Ramos (cell line): Measurements from ENCODE around the gene LRCH4.
"Not testable (repeated sequence)": the region's sequence is repeated elsewhere in the genome, so short reads cannot be mapped to it uniquely, and the experiment has no call there.

Source experiments
- in situ Hi-C: fragments of 300-500 bp; cut with MboI; formaldehyde crosslinking; loops from one replicate; pipeline ENCODE4 v1.14.3; 2022; ENCODE audit warnings: low sequenced_read_pairs; ENCODE audit not compliant: unreplicated experiment

Gene LRCH4

DNA sequence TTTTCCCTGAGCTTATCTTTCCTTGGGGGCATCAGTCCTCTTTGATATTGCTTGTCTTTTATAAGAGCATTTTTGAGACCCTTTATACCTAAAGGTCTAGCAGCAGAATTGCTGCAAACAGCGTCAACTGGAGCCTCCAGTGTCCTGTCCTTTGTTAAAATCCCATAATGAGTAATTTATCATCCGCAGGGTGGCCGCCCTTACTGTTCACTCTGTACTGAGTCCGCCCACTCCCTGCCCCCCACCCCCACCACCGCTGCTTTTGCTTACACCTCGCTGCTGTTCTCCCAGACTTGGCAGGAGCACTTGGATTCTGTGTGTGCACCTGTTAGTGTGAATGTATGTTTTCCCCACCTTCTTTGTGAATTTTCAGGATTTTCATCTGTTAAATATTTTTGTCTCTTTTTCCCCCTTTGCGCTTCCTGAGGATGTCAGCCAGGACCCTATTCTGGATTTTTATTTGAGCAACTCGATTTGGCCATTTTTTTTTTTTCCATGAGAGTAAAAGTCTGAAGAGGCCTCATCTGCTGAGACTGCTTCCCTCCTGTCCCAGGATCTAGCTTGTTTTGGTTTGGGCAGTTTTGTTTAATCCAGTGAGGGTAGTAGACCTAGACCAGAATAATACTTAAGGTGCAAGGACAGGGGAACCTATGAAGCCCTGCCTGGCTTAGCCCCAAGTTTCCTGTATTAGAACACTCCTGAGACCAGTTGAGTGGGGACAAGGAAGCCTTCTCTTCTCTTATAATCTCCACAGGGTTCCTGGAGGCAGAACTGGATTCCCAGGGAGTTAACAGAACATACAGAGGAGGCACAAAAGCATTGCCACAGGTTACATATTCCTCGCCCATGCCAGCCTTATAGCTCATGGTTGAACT lies 38.8 kb downstream of the LRCH4 start:
- in situ Hi-C loops, result no loop called here

DNA sequence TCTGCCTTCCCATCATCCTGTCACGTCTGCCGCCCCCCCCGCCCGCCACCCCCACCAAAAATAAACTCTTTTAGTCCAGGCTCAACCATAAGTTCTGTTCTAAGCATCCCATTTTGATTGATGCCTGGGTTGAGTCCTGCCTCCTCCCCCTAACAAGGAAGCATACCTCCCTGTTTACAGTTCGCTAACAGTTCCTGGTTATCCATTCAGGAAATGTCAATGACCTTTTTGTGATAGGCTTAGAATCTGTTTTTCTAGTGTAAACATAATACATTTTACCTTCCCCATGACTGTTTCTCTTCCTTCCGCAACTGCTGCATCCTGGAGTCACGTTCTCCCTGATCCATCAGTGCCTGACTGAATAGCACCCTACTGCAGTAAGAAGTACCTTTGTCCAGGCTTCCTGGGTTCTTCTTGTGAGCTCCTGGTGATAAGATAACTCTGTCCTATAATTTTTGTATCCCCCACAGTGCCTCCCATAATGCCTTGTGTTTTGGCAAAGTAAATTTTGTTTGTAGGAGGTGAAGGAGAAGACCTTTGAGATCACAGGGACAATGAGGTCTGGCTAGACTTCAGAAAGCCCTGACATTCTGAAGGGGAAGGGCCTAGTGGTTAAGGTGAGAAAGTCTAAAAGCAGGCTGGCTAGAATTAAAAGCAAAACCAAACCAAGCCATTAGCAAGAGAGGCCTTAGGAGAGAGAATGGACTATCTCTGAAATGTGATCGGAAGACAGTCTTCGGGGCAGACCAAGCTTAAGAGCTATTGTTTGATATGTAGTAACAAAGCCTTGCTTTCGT lies 39.6 kb downstream of the LRCH4 start:
- in situ Hi-C loops, result no loop called here

DNA sequence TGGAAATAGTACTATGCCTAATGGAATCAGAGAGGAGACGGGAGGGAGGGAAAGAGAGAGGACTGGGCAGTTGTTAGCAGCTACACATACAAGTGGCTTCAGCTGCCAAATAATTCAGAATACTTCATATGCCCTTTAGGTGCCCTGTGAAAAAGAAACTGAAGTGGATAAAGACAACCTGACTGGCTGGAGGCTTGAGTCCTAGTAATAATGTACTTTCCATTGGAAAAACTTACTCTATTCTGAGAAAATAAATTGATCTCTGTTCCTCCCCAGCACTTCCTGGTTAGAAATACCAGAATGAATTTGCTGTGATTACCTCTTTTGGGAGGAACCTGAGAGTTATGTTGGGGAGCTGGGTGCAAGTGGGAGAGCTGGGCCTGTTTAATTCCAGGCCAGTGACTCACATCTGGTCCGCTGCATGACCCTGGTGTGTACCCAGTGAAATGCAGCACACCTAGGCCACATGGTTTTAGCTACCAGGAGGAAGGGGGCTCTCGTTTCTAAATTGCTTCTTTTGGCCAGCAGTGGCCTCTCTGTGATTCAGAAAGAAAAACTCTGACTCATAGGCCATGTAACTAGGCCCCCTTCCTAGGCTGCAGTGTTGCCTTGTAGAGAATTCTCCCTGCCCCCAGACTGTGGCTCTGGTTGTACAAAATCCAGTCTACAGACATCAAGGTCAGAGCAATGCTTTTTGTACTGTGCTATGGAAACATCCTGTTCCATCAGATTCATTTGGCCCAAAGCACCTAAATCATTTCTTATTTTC lies 40.4 kb downstream of the LRCH4 start:
- in situ Hi-C loops, result no loop called here

DNA sequence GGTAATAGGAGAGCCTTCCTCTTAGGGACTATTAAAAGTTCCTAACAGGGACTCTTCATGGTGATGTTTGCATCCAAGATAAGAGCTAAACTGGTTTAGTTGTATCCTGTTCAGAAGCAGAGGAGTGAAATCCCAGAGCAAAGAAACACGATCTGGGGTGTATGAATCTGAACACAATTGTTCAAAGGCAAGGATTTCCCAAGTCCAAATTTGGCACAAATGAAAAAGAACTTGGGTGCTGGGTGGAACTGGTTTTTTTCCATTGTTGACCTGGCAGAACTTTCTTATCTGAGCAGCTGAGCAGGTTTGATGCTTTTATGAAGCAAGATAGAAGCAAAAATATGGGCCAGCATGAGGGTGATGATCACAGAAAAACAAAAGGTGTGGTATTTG lies 41.0 kb downstream of the LRCH4 start:
- in situ Hi-C loops, result no loop called here

DNA sequence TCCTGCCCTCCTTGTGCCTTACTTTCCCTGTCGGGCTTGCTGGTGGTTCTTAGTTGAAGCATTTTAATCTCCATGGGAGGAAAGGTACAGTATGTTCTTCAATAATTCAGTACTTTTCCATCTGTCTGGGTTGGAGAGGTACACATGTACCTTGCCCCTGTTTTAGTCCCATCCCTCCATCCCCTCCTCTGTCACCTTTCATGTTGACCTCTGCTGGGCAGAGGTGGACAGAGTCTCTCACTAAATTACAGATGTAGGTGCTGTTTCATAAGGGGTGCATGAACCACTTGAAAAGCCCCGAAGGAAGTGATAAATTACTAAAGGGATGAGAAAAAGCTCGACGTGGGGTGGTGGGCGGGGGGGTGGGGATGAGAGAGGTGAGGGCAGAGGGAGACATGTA lies 41.5 kb downstream of the LRCH4 start:
- in situ Hi-C loops, result no loop called here

DNA sequence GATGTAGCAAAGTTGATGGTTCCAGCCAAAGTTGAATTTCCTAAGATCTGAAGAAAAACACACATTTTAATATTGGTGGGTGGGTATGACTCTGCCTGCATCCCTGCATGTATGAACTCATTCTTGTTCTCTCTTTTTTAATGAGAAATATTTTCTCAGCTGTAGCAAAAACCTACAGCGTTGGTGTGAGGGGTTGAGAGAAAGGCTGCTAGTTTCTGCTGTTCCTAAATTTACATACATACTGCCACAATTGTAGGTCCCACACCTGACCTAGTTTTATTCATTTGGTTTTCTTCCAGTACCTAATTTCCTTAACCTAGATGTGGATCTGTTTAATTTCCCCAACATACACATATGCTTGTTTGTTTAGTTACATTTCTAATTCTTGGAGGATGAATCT lies 42.3 kb downstream of the LRCH4 start:
- in situ Hi-C loops, result no loop called here

DNA sequence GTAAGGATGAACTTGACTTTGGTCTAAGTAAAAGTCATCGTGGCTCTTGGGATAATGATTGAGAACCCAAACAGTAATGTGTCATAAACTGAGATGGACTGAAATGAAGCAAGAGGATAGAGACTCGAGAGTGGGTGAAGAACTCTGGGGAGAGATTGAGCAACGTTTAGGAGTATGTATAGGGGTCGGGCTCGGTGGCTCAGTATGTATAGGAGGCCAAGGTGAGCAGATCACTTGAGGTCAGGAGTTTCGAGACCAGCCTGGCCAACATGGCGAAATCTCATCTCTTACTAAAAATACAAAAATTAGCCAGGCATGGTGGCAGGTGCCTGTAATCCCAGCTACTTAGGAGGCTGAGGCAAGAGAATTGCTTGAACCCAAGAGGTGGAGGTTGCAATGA lies 44.6 kb downstream of the LRCH4 start:
- in situ Hi-C loops, result not testable (repeated sequence)

DNA sequence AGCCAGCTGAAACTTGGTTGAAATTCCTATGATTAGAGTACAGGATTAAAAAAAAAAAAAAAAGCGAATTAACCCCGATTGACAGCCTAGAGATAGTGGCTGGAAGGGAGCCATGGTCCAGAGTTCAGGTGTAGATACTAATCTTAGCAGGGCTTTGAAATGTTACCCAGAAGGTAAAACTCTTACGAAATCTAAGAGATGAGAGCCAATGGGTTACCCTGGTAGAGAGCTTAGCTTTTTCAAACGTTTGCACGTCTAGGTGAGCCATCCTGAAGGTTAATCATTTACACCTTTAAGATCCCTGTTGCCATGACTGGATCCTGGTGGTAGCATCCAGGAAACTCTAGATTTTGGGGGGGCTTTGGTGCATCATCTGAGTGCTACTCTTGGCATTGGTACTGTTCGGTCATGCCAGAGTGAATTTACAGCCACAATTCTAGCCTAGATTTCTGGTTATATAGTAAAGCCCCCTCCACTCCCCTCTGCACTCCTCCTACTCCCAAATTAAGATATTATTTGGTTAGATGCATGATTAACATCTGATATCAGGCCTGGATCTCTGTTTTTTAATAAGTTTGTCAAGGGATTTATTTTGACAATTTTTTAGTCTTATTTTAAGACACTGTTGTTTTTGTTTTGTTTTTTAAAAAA lies 45.7 kb downstream of the LRCH4 start:
- in situ Hi-C loops, result no loop called here

DNA sequence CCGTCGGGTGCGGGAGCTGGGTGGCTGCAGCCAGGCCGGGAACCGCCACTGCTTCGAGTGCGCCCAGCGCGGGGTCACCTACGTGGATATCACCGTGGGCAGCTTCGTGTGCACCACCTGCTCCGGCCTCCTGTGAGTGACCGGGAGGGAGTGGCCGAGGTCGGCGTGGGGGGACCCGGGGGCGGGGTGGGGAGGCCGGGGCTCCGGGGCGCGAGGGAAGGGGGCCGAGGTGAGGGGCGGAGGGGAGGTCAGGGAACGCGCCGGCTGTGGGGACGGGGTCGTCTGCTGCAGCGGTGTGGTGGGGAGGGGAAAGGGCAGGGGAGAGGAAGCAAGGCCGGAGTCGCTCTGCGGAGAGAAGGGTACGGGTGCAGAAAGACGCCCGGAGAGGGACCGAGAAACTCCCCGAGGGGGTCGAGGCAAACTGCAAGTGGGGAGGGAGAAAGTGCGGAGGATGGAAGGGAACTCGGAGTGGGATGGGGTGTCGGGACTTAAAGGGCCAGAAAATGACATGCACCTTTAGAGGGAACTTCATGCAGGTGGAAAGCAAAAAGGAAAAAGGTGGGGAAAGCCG lies 46.4 kb downstream of the LRCH4 start:
- in situ Hi-C loops, result no loop called here

DNA sequence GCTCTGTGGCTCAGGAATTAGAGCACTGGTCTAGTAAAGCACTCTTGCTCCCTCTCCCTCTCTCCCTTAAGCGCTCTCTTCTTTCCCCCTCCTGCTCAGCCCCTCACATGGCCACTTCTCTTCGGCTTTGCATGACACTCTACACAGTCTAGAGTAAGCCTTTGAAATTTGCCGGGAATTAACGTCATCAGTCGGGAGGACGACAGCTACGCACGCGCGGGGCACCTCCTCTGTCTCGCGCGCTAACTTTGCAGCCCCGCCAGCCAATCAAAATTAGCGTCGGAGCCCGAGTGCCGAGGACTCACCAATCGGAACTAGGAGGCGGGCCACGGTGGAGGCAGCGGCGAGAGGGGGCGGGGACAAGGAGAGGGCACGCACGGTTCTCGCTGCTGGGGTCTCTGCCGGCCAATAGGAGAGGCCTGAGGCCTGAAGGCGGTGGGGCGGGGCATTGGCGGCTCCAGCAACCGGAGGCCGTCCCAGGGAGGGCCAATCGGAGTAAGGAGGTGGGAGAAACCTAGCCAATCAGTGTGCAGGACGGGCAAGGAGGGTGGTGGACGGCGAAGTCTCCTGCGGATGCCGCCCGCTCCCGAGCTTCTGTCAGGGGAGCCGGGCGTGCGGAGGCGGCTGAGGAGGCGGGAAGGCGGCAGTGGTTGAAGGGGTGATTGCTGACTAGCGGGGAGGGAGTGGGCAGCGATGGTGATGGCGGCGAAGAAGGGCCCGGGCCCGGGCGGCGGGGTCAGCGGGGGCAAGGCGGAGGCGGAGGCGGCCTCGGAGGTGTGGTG lies 47.1 kb downstream of the LRCH4 start, which contains the start of gene AGFG2:
Gene AGFG2, plus strand, starts transcription at position 550 of the 782 bp plus-strand sequence. Its CDS starts 144 bp downstream, at position 694.
- in situ Hi-C loops, result no loop called here

DNA sequence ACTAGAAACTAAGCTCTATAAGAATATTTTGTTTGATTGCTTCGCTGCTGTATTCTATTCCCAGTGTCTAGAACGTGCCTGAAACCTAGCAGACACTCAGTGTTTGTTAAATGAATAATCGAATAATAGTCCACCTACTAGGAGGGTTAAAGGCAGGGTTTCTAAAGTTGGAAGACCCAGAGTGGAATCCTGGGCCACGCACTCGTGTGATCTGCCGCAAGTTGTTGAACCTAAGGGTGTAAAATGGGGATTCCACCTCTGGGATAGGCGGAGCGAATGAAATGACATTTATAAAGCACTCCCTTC lies 47.6 kb downstream of the LRCH4 start:
- in situ Hi-C loops, result no loop called here

DNA sequence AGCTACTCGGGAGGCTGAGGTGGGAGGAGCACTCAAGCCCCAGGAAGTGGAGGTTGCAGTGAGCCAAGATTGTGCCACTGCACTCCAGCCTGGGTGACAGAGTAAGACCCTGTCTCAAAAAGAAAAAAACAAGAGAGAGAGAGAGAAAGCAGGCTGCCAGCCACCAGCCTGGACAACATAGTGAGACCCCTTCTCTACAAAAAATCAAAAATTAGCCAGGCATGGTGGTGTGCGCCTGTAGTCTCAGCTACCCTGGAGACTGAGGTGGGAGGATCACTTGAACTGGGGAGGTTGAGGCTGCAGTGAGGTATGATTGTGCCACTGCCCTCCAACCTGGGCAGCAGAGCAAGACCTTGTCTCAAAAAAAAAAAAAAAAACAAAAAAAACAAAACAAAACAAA lies 49.2 kb downstream of the LRCH4 start:
- in situ Hi-C loops, result not testable (repeated sequence)

DNA sequence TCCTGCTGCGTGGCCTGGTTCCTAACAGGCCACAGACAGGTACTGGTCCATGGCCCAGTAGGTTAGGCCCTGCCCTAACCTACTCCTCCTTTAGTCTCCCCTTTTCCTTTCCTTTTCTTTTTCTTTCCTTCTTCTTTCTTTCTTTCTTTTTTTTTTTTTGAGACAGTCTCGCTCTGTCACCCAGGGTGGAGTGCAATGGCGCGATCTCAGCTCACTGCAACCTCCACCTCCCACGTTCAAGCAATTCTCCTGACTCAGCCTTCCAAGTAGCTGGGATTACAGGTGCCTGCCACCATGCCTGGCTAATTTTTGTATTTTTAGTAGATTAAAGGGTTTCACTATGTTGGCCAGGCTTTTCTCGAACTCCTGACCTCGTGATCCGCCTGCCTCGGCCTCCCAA lies 49.9 kb downstream of the LRCH4 start:
- in situ Hi-C loops, result not testable (repeated sequence)

DNA sequence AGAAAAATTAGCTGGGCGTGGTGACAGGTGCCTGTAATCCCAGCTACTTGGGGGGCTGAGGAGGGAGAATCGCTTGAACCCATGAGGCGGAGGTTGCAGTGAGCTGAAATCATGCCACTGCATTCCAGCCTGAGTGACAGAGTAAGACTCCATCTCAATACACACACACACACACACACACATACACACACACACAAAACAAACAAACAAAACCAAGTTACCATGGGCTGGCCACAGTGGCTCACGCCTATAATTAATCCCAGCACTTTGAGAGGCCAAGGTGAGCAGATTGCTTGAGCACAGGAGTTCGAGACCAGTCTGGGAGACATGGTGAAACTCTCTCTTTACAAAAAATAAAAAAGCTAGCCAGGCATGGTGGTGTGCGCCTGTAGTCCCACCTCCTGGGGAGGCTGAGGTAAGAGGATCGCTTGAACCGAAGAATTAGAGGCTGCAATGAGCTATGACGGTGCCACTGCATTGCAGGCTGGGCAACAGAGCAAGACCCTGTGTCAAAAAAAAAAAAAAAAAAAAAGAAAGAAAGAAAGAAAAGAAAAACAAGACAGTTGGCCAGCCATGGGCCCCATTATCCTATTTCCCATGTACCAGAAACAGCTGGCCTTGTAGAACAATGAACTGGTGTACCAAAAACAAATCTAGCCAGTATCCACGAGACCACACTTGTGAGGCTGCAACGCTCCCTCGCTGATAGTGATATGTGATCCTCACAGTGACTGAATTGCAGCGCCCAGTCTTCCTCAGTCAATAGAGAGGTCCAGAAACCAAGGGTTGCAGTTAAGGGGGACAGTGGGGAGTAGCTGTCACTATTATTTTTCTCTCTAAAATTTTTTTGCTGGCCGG lies 53.5 kb downstream of the LRCH4 start:
- in situ Hi-C loops, result no loop called here

DNA sequence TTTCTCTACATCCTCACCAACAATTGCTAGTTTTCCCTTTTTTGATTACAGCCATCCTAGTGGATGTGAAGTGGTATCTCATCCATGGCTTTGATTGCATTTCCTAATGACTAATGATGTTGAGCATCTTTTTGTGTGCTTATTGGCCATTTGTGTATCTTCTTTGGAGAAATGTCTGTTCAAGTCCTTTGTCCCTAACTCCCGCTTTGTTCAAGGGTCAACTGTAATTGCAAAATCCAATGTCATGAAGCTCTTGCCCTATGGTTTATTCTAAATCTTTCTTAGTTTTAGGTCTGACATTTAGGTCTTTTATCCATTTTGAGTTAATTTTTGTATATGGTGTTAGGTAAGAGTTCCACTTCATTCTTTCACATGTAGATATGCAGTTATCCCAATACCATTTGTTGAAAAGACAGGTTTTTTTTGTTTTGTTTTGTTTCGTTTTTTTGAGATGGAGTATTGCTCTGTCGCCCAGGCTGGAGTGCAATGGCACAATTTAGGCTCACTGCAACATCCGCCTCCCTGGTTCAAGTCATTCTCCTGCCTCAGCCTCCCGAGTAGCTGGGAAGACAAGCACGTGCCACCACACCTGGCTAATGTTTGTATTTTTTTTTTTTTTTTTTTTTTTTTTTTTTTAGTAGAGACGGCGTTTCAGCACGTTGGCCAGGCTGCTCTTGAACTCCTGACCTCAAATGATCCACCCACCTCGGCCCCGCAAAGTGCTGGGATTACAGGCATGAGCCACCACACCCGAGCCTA lies 57.6 kb downstream of the LRCH4 start:
- in situ Hi-C loops, result not testable (repeated sequence)
